ENCODE data around the gene UMOD.

DNA sequence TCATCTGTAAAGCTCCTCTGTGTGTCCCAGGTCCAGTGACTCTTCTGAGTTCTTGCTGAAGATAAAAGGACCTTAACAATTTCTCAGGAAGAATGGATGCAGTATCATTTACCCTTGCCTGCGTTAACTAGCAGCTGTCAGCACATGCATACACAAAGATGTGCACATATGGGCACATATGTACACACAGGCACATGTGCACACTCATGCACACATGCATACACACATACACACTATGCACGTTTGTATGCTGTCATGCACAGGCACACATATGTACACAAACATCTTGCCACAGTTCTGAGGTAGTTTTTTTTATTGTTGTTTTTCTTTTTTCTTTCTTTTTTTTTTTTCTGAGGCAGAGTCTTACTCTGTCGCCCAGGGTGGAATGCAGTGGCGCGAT is 50.1 kb downstream of the UMOD start:
- TF ChIP-seq CTCF (optimal IDR thresholded peaks at IDR 0.05 in 1 of 3, IDR thresholded peaks at IDR 0.05 in 1 of 3, conservative IDR thresholded peaks at IDR 0.05 in 1 of 3; ENCODE audit: extremely low read depth in 1 of 3, insufficient read depth in 2 of 3, low read length in 3 of 3) (no peak), EZH2 (IDR thresholded peaks at IDR 0.05; ENCODE audit: low read length) (no peak)

Data from keratinocyte (primary cell).